Right atrium auricular region (tissue), 2 donors: ENCODE results near the gene RGS4. TPM values are rescaled to one million over a fixed set of nuclear protein-coding genes. Genes with fewer than 3 reads are reported as not detected.

Experiments
- DNase-seq: peaks from one replicate; pipeline ENCODE4 v3.0.0-alpha.2; 2019; ENCODE audit warnings: low spot score
- H3K27ac ChIP-seq, 2 donors: fragments of 200-600 bp; sonication (generic); 1 replicate in 1 of 2; 2 replicates in 1 of 2; pipeline ENCODE4 v1.5.1; 2016 to 2019
- H3K27me3 ChIP-seq, 2 donors: fragments of 200-600 bp; sonication (generic); one replicate each; pipeline versions ENCODE4 v1.5.1 to v1.6.0; 2017 to 2019
- H3K36me3 ChIP-seq: fragments of 200-600 bp; sonication (generic); one replicate; pipeline ENCODE4 v1.5.1; 2016
- H3K4me1 ChIP-seq, 2 donors: fragments of 200-600 bp; sonication (generic); one replicate each; pipeline versions ENCODE4 v1.5.1 to v1.6.0; 2017 to 2019
- H3K4me3 ChIP-seq, 2 donors: fragments of 200-600 bp; sonication (generic); 1 replicate in 1 of 2; 2 replicates in 1 of 2; pipeline ENCODE4 v1.5.1; 2017 to 2019; ENCODE audit warnings: mild to moderate bottlenecking in 1 of 2, moderate library complexity in 1 of 2
- H3K9me3 ChIP-seq, 2 donors: fragments of 200-600 bp; sonication (generic); one replicate each; pipeline ENCODE4 v1.5.1; 2019
- total RNA-seq, 2 donors: library from RNA; depleted of rRNA; stranded (reverse); fragments of >200 nt; gene quantifications; one replicate each; pipeline ENCODE4 v1.1.0, GENCODE V29; 2016
- TF ChIP-seq, protein P1 (sequence below), 2 donors: fragments of 200-600 bp; sonication (generic); IDR thresholded peaks; one replicate each; pipeline ENCODE4 v1.5.1; 2019; ENCODE audit warnings: antibody characterized with exemption in 2 of 2

RGS4 gene
- total RNA-seq, 2 donors from 2014 or later, result 1.5 to 5.0 TPM

DNA sequence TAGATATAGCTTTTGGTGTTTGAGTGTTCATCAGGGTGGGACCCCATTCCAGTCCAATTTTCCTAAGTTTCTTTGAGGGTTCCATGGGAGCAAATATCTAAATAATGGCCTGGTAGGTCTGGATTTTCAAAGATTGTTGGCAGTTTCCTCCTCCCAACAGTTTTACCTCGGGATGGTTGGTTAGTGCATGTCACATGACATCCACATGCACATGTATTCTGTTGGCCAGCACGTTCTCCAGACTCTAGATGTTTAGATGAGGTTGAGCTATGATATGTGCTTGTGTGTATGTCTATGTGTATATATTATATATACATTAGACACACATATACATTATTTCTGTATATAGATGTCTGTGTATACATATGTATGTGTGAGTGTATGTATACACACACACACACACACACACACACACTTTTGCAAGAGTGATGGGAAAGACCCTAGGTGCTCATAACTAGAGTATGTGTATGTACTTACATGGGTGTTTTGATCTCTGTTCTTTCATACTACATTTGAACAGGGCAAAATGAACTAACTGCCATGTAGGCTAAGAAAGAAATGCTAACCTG lies 5.6 kb downstream of the RGS4 start:
- DNase-seq, result no peak
- Histone ChIP-seq H3K4me3 (no peak overlapping the region), H3K4me1 (no peaks in the 10 kb centered on the region), H3K27ac (no peak overlapping the region), H3K36me3 (no peaks in the 10 kb centered on the region), H3K27me3 (no peaks in the 10 kb centered on the region), H3K9me3 (no peaks in the 10 kb centered on the region)
- TF ChIP-seq, protein P1, sequence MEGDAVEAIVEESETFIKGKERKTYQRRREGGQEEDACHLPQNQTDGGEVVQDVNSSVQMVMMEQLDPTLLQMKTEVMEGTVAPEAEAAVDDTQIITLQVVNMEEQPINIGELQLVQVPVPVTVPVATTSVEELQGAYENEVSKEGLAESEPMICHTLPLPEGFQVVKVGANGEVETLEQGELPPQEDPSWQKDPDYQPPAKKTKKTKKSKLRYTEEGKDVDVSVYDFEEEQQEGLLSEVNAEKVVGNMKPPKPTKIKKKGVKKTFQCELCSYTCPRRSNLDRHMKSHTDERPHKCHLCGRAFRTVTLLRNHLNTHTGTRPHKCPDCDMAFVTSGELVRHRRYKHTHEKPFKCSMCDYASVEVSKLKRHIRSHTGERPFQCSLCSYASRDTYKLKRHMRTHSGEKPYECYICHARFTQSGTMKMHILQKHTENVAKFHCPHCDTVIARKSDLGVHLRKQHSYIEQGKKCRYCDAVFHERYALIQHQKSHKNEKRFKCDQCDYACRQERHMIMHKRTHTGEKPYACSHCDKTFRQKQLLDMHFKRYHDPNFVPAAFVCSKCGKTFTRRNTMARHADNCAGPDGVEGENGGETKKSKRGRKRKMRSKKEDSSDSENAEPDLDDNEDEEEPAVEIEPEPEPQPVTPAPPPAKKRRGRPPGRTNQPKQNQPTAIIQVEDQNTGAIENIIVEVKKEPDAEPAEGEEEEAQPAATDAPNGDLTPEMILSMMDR (IDR thresholded peaks at IDR 0.05), result no peak

DNA sequence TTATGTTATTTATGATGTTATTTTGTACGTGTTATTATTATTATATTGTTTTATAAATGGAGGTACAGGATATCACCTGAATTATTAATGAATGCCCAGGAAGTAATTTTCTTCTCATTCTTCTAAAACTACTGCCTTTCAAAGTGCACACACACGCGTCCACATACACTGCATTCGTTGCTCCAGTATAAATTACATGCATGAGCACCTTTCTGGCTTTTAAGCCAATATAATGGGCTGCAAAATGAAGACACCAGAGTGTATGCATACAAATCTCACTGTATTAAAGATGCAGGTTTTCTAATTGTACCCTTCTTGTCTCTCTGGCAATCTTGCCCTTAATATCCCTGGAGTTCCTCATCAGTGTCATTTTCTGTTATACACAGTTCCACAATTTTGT lies 6.9 kb downstream of the RGS4 start:
- H3K27me3 ChIP-seq, result no peaks in the 10 kb centered on the region
- TF ChIP-seq, protein P1 (IDR thresholded peaks at IDR 0.05), result no peak
- no peaks in the 10 kb centered on the region for H3K9me3 ChIP-seq
- no peaks in the 10 kb centered on the region for H3K36me3 ChIP-seq
- H3K4me3 ChIP-seq, result no peak overlapping the region
- no peaks in the 10 kb centered on the region for H3K4me1 ChIP-seq
- DNase-seq, result no peak
- no peak overlapping the region for H3K27ac ChIP-seq

DNA sequence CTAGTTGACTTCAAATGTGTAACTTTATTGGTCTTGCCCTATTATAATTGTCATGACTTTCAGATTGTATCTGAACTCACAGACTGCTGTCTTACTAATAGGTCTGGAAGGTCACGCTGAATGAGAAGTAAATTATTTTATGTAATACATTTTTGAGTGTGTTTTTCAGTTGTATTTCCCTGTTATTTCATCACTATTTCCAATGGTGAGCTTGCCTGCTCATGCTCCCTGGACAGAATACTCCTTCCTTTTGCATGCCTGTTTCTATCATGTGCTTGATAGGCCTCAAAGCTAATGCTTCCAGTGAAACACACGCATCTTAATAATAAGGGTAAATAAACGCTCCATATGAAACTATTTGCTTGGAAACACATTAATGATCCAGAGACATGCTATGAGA lies 7.3 kb downstream of the RGS4 start:
- DNase-seq, result no peak
- Histone ChIP-seq H3K4me1 (no peaks in the 10 kb centered on the region), H3K4me3 (no peak overlapping the region), H3K36me3 (no peaks in the 10 kb centered on the region), H3K27me3 (no peaks in the 10 kb centered on the region), H3K9me3 (no peaks in the 10 kb centered on the region), H3K27ac (no peak overlapping the region)
- TF ChIP-seq, protein P1 (IDR thresholded peaks at IDR 0.05), result no peak

DNA sequence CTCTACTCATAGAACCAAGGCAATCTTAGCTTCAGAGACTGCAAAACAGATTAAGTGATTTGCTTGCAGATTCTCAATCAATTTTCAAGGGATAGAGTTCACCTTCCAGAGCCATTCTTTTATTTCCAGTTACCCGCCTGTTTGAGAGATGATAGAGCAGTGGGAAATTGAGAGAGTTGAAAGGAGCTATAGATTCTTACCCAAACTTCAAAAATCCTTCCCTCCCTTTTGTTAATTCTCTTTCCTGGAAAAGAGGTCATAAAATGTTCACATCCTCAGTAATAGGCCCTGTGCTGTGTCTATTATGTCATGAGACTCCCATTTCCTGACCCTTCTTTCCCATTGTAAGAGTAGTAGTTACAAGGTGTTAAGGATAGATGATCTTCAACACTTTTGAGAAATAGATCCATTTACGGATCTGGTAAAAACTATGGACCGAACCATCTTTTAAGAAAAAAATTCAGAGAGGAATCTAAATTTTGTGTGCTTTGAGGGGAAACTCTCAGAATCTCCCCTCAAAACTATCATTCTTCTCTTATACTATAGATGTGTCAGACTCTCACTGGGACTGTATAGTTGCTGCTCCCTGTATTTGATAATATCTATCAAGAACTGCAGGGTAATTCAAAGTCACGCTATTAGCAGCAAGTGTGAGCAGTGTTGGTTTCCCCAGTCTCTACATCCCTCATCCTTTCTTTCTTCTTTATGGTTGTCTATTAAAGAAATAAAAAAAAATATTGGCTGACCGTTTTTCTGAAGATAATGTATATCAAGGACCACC lies 8.0 kb downstream of the RGS4 start:
- H3K4me3 ChIP-seq, result no peak overlapping the region
- H3K4me1 ChIP-seq, result no peaks in the 10 kb centered on the region
- no peaks in the 10 kb centered on the region for H3K9me3 ChIP-seq
- no peaks in the 10 kb centered on the region for H3K27me3 ChIP-seq
- H3K36me3 ChIP-seq, result no peaks in the 10 kb centered on the region
- no peak for DNase-seq
- H3K27ac ChIP-seq, result no peak overlapping the region
- TF ChIP-seq, protein P1 (IDR thresholded peaks at IDR 0.05), result no peak

DNA sequence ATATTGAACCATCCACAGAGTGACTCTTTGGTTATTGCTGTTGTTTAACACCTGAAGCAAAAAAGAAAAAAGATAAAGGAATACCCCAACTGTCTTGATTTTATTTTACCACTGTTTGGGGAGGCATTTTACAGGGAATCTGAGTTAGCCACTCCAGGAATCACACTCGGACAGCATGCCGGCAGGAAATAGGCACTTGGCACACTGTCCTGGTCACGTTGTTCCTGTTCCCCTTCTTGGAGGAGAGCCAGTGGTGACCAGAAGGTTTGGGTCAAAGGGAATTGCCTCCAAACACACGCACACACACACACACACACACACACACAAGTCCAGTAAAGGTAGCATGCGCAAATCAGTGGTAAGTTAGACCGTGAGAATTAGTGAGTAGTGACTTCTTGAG lies 13.8 kb downstream of the RGS4 start:
- Histone ChIP-seq H3K27ac (no peak overlapping the region), H3K9me3 (no peaks in the 10 kb centered on the region), H3K4me3 (no peak overlapping the region), H3K27me3 (no peaks in the 10 kb centered on the region), H3K36me3 (no peaks in the 10 kb centered on the region), H3K4me1 (peaks cover 0 to 11% of the 10 kb centered on the region in 2 donors)
- DNase-seq, result no peak
- TF ChIP-seq, protein P1 (IDR thresholded peaks at IDR 0.05), result no peak
